Left renal cortex interstitium (tissue), 4 donors: Measurements from ENCODE around the gene HOXD9. TPM values are rescaled to one million over a fixed set of nuclear protein-coding genes. Genes with fewer than 3 reads are reported as not detected.

ENCODE experiments used
- DNase-seq, 4 donors: peaks; one replicate each; pipeline ENCODE4 v3.0.0-alpha.2; 2013; ENCODE audit warnings: low read depth in 4 of 4, low spot score in 2 of 4, missing footprints in 1 of 4
- polyA plus RNA-seq, 4 donors: library from polyadenylated mRNA; unstranded; fragments of 120-200 nt; gene quantifications; one replicate each; pipeline ENCODE4 v1.2.1, GENCODE V29; 2013; ENCODE audit not compliant: insufficient read length in 4 of 4

The HOXD9 gene
- polyA plus RNA-seq, 4 donors: 58.5 to 104 (median 89.0) TPM

GRCh38 chr2:176085120-176085788, 37.3 kb upstream of the HOXD9 start:
- DNase-seq: no peak

DNA sequence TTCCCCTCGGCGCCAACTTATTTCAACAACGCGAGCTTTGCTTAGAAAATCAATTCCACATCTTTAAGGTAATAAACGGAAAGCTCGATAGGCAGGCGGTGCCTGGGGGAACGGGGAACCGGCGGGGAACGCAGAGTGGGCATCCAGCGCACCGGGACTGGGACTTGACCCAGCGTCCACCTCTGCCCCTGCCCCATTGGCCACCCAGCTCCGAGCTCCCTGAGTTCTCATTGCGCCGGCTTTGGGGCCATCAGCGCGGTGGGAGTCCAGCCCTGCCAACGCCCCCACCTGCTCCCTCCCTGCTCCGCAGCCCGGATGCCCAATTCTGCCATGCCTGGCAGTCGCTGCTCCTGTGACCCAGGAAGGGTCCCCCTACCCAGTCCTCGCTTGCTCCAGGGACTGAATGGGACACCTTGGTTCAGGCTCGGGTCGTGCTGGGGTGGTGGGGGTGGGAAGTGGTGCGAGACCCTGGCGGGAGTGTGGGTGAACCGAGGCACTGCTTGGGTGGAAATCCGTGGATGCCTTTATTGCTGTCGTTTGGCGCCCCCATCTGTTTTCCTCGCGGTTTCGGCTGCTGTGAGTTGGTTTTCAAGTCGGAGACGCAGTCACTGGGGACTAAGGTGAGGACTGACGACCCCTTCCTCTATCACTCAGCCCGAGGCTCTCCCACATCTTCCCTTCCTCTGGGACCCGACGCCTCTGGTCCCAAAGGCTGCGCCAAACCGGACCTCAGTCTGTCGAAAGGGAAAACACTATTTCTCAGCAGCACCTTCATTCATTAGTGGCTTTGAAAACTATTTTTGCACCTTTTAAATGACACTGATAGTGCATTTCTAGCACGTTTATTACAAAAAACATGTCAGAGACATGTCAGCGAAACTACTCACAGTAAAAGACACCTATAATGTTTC, 36.4 kb upstream of the HOXD9 start:
- no peak for DNase-seq

DNA sequence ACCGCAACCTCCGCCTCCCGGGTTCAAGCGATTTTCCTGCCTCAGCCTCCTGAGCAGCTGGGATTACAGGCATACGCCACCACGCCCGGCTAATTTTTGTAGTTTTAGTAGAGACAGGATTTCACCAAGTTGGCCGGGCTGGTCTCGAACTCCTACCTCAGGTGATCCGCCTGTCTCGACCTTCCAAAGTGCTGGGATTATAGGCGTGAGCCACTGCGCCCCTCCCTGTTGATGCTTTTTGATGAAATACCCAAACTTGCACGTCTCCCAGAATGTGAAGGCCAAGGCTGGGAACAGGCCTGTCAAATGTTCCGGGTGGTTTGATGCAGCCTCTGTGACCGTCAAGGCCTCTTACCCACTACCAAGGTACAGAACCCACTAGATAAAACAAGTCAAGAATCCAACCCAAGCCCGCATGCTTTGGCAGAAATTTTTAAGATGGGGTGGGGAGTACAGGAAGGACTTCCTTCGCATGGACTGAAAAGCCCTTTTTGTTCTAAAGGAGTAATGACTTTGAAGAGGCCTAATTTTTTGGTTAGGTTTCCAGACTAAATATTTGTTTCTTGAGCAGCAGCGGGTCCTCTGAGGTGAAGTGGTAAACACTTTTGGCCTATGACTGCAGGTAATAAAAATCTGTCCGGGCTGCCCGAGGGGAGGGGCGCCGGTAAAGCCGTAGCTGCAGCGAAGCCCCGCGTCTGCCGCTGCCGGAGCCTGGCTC, 35.0 kb upstream of the HOXD9 start:
- DNase-seq: no peak

DNA sequence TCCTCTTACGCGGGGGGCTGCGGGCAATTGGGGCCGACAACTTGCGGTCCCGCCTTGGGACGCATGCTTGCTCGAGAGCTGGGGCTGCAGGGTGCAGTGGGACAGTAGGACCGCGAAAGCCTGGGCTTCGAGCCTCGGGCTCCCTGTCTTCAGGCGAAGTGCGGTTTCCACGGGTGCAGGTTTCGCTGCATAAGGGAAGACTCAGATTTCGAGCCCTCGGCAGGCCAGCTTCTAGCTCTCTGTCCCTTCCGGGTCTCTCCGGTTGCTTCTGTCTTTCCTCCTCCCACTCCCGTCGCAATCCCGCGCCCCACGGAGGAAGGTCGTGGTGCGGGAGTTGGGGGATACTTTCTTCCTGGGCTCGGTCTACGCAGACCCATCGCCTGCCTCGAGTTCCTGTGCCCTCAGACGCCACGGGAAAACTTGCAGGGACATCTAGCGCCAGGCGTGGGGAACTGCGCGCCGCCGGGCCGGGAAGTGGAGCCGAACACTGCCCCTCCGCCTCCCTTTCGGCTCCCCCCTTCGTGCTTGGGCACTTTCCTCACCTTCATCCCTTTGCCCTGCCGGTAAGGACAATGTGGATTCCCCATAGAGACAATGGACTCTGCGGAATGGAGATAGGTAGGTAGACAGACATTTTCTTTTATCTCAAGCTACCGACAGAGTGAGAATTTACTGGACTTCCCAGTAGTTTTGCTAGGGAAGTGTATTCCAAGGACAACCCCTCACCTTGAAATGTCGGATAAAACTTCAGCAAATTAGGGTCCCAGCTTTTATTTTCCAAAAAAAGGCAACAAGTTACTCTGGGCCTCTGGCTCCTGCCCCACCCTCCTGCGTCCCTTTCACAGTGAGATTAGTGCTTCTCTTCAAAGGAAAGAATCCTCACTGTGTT, 34.2 kb upstream of the HOXD9 start:
- DNase-seq: no peak

DNA sequence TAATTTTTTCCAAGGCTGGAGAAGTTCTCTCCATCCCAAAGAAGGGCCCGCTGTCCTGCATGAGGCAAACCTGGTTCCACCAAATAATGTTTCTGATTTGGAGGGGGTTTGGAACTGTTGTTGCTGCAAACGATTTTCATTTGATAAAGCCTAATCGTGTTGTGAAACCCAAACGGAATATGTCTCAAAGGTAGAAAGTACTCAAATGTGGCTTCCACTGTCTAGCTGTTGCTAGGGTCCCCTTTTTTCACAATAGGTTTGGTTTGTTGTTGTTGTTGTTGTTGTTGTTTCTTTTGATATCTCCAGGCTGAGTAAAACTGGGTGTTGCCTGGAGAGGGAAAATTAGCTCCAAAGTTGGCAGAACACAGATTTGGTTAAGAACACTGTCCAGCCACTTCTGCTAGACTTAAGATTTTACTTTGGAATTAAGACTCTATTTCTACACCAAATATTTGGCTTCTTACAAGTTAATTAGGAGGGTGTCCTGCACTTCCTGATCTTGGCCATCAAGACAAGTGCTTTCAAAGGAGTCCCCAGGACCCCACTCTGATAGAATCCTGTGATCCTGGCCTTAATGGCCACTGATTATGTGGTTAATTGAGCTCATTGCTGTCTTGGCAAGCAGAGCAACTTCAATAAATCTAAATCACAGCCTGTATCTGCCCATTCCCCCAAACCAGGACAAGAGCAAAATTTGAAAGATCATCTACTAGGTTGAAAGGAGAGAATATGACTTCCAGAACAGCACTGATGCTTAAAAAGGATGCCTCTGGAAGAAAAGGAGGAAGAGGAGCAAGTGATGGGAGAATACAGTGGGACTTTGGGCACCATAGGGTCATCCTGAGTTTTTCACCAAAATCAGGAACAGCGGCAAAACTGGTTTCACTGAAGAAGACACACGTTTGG, 33.3 kb upstream of the HOXD9 start:
- no peak for DNase-seq

- no peak for DNase-seq
Observed at GRCh38 chr2:176089843-176090395, 32.6 kb upstream of the HOXD9 start.

DNA sequence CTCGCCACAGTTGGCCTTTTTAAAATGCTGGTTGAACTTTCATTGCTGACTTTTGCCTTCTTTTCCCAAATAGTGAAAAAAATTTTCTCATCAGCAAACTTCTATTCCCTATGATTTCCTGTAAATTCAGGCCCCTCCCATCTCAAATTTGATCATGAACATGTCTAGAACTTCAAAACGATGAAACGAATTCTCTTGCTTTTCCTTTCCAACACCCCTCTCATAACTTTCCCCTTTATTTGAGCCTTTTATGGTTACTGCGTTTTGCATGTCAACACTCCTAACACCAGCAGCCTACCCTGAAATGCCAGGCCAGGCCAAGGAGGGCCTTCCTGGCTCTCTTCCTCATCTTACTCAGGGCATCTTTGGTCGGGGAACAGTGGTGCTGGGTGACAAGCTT, 31.7 kb upstream of the HOXD9 start:
- DNase-seq: no peak

- DNase-seq: no peak
Observed at GRCh38 chr2:176091329-176092258, 30.9 kb upstream of the HOXD9 start.

GRCh38 chr2:176092270-176093144, 30.0 kb upstream of the HOXD9 start, which contains the start of gene HOXD13:
Gene HOXD13, plus strand, starts transcription at chr2:176092721. Its CDS starts 170 bp downstream, at chr2:176092891.
- DNase-seq: no peak

- no peak for DNase-seq
Observed at GRCh38 chr2:176093145-176093897, 29.2 kb upstream of the HOXD9 start.

GRCh38 chr2:176093898-176094249, 28.6 kb upstream of the HOXD9 start:
- no peak for DNase-seq

- DNase-seq: no peak
Observed at GRCh38 chr2:176094349-176094748, 28.2 kb upstream of the HOXD9 start.

- no peak for DNase-seq
Observed at GRCh38 chr2:176095421-176095820, 27.1 kb upstream of the HOXD9 start.

- DNase-seq: no peak
Observed at GRCh38 chr2:176096243-176096985, 26.1 kb upstream of the HOXD9 start.

DNA sequence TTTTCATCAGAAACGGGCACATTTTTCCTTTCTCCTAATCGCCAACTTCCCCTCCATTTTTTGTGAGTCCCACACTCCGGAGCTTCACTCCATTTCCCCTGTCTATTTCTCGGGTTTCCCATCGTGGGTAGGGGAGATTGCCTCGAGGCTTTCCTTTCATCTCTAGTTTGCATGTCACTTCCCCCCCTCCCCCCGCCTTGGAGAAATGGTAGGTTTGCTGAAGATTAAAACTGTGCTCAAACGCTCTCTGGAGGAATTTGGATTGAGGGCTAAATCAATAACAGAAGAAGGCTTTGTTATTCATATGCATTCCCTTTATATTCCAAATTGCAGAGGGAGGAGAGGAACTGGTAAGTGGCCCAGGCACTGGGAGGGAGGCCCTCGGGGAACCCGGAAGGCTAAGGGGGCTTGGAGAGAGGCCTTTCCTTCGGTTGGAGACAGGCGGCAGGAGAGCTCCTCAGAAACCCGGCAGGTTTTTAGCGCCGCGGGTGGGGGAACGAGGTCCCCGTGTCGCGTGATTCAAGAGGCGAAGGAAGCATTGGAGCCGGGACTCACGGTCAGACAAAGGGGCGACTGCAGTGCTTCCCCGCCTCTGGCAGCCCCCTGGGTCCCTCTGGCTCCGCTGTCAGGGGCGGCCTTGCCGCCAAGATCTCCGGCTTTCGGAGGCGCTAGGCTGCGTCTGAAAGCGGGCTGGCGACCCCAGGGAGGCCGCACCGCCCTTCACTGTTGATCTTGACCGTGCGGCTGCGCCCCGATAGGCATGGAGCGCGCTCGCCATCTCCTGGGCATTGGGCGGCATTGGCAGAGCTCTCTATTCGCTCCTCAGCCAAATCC, 25.3 kb upstream of the HOXD9 start:
- DNase-seq: no peak
